GM12874 (cell line): ENCODE results near the gene FBXL15.

Source experiments
- TF ChIP-seq, protein P1 (sequence below): IDR thresholded peaks from 2 replicates; pipeline ENCODE4 v1.5.1; 2011; ENCODE audit warnings: low read depth, mild to moderate bottlenecking, control low read depth, low read length, moderate library complexity; ENCODE audit not compliant: insufficient read depth

The FBXL15 gene

DNA sequence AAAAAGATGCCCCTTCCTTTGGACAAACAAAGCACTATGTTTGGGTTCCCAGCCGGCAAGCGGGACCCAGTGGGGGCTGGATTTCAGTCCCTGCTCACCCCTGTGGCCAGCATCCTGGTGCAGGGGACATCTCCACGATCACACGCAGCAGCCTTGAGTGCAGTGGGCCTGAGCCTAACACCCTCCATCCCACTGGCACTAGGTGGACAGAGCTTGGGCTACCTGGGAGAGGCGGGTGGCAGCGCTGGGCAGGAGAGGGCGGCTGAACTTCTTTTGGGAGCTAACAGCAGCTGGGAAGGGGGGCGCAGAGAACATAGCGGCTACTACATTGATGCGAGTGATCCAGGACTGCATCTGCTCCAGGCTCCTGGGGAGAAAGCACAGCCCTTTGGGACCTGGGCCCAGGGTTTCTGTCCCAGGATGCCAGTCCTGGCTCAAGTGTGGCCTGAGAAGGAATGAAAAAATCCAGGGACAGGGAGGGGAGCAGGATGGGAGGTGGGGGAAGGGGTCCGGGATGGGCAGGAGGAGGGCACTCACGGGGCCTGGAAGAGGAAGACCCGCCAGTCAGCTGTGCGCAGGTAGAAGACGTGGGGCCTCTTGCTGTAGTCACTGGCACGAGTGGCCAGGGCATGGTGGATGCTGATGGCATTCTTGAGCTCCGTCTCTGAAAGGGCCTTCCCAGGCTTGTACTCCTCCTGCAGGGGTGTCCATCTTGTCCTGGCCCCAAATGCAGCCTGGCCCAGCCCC, 16.1 kb upstream of the FBXL15 start:
- TF ChIP-seq, protein P1, sequence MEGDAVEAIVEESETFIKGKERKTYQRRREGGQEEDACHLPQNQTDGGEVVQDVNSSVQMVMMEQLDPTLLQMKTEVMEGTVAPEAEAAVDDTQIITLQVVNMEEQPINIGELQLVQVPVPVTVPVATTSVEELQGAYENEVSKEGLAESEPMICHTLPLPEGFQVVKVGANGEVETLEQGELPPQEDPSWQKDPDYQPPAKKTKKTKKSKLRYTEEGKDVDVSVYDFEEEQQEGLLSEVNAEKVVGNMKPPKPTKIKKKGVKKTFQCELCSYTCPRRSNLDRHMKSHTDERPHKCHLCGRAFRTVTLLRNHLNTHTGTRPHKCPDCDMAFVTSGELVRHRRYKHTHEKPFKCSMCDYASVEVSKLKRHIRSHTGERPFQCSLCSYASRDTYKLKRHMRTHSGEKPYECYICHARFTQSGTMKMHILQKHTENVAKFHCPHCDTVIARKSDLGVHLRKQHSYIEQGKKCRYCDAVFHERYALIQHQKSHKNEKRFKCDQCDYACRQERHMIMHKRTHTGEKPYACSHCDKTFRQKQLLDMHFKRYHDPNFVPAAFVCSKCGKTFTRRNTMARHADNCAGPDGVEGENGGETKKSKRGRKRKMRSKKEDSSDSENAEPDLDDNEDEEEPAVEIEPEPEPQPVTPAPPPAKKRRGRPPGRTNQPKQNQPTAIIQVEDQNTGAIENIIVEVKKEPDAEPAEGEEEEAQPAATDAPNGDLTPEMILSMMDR: no peak

DNA sequence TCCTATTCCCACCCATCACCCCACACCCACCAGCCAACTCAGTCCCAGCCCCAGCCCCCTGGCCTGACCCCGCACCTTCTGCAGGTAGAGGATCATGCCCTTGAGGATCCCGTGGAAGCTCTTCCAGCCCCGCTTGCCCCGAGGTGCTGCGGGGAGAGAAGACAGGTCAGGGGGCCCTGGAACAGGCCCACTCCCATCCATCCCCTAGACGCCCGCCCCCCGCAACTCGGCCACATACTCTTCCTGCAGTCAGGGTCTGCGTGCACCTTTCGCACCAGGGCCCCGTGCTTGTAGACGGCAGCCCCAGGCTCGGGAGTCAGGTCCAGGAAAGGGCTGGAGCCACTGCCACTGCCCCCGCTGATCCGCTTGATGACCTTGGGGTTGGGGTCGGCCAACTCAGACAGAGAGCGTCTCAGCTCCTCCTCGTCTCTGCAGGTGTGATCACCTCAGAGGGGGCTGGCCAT, 15.5 kb upstream of the FBXL15 start:
- TF ChIP-seq, protein P1: no peak

DNA sequence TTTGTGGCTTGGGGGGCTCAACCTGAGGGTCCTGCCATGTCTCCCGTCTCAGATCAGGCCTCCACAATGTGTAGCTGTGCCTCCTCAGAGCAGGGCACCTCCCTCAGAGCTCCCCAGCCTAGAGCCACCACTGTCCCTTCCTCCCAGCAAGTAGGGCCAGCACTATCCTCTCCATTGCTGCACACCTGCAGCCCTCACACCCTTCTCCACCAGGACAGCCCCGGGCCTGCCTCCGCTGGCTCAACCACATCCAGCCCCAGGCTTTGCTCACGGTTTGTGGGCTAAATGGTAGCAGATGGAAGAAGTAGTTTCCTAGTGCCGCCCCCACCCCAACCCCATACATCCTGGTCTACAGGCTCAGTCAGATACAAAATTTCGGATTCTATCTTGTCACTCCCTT, 15.0 kb upstream of the FBXL15 start:
- TF ChIP-seq, protein P1: no peak

DNA sequence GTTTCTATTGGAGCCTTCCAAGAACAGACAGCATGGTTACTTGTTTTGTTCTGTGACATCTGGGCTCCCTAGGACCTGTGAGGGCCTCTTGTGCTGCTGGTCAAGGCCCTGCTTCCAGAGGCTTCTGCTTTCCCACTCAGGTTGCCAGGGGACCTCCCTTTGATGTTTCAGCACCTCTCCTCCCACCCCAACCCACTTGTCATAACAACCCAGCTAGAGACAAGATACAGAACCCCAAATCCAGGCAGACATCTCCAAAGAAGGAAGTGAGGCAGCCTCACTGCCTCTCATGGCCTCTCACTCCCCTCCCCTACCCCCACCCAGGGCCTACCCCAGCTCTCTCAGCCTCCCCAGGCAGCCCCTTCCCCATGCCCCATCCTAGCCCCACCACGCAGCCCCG, 13.8 kb upstream of the FBXL15 start:
- TF ChIP-seq, protein P1: no peak

DNA sequence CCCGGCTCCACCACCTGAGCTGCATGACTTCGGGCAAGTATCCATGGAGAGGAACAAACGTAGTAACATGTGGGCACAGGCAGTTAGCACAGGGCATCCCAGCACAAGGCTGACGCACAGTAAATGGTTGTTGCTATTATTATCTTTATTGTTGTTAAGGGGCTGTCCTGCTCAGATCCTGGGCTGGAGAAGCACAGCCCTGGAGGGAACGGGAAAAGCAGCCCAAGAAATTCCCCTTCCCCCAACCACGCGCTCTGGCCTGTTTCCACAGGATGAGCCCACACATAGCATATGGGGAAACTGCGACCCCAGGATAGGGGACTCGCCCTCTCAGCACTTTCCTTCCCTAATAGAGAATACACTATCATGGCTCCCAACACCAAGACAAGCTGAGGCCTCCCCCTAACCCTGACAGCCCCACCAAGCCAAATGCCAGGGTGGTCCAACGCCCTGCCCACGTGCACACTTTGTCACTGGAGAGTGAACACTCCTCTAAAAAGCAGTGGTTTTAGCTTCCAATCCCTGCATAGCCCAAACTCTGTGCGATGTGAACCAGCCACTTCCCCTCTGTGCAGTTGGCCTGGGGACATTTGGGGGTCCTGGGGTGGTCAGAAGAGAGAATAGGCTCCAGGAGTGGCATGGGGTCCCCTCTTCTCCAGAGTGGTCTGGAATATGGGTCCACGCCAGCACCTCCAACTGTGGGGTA, 13.1 kb upstream of the FBXL15 start:
- TF ChIP-seq, protein P1: no peak

DNA sequence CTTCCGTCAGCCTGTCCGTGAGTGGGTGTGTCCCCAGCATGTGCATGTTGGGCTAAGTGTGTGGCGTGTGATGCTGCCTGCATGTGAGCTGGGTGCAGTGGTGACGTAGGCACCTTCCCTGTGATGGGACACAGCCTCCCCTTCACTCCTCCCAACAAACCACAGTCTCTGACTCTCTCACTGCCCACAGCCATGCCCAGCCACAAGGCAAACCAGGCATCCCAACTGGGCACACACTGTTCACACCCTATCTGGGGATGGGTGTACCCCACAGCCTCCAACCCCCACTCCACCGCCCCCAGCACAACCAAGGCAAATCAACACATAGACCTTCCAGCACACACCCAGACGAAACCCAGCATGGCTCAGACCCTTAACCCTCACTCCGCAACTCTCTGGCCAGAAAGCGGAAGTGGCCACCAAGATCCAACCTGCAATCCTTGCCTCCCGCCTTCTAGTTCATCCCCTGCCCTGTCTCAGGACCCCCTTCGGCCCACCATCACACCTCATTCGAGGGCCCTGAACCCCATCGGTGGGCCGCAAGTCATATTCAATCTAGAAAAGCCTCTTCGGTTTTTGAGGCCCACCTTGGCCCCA, 12.4 kb upstream of the FBXL15 start:
- TF ChIP-seq, protein P1: no peak
